ENCODE results near the gene PSMB3. TPM values are rescaled to one million over a fixed set of nuclear protein-coding genes. Genes with fewer than 3 reads are reported as not detected.

PSMB3 gene
- total and polyA plus RNA-seq, 2 experiments from 2014 or later, result 166 to 379 TPM

DNA sequence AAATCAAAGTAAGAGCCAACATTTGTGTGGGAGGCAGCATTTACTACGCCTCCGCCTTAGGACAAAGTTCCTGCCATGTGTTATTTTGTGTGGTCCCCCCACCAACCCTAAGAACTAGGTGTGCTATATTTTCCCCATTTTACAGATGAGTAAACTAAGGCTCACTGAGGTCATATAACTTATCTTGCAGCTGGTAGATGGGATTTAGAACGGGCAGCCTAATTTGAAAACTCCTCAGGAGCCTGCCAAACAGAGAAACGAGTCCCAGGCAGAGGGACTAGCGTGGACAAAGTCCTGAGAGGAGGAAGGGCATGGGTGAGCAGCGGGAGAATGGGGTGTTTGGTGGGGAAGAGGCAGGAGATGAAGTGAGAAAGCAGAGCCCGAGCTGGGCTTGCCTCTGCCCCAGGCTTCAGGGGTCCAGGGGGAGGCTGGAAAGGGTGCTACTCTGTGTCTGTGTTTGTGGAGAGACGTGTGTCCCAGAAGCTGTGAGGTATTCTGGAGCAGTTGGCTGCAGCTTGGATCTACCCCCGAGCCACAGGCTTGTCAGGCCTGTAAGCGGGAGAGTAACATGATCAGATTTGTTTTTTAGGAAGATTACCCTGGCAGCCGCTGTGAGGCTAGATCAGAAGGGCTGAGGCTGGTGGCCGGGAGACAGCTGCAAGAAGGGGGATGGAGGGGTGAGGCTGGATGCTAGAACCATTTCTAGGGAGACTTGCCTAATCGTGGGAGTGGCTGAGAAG is 42.5 kb upstream of the PSMB3 start:
- Histone ChIP-seq H3K36me3 (peaks cover 10% of the 10 kb centered on the region), H3K9me3 (ENCODE audit: low read depth) (no peaks in the 10 kb centered on the region), H3K27me3 (no peaks in the 10 kb centered on the region), H3K4me3 (no peak overlapping the region), H3K27ac (no peak overlapping the region), H3K4me1 (ENCODE audit: low read depth) (peaks cover 17% of the 10 kb centered on the region)
- no peak for DNase-seq (ENCODE audit: low read depth in 1 of 2, low spot score in 1 of 2)
- TF ChIP-seq, protein P1, sequence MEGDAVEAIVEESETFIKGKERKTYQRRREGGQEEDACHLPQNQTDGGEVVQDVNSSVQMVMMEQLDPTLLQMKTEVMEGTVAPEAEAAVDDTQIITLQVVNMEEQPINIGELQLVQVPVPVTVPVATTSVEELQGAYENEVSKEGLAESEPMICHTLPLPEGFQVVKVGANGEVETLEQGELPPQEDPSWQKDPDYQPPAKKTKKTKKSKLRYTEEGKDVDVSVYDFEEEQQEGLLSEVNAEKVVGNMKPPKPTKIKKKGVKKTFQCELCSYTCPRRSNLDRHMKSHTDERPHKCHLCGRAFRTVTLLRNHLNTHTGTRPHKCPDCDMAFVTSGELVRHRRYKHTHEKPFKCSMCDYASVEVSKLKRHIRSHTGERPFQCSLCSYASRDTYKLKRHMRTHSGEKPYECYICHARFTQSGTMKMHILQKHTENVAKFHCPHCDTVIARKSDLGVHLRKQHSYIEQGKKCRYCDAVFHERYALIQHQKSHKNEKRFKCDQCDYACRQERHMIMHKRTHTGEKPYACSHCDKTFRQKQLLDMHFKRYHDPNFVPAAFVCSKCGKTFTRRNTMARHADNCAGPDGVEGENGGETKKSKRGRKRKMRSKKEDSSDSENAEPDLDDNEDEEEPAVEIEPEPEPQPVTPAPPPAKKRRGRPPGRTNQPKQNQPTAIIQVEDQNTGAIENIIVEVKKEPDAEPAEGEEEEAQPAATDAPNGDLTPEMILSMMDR (IDR thresholded peaks at IDR 0.05; ENCODE audit: low read depth, low read length), result no peak

DNA sequence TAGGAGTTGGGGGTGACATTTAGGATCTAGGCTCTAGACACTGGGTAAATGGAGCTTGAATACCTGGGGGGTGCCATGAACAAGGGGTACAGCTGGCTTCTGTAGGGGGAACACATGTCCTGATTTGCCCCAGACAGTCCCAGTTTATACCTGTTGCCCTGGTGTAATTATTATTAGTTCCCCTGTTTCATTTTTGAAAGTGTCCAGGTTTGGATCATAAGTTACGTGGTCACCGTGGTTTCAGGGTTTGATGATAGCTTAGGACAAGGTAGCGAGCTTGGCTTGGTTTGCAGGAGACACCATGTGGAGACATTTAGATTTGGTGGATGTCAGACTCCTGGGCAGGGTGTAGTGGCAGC is 42.0 kb upstream of the PSMB3 start:
- peaks cover 10% of the 10 kb centered on the region for H3K36me3 ChIP-seq
- H3K9me3 ChIP-seq (ENCODE audit: low read depth), result no peaks in the 10 kb centered on the region
- no peak overlapping the region for H3K4me3 ChIP-seq
- peaks cover 17% of the 10 kb centered on the region for H3K4me1 ChIP-seq (ENCODE audit: low read depth)
- TF ChIP-seq, protein P1 (IDR thresholded peaks at IDR 0.05; ENCODE audit: low read depth, low read length), result no peak
- DNase-seq (ENCODE audit: low read depth in 1 of 2, low spot score in 1 of 2), result no peak
- H3K27ac ChIP-seq, result no peak overlapping the region
- no peaks in the 10 kb centered on the region for H3K27me3 ChIP-seq

DNA sequence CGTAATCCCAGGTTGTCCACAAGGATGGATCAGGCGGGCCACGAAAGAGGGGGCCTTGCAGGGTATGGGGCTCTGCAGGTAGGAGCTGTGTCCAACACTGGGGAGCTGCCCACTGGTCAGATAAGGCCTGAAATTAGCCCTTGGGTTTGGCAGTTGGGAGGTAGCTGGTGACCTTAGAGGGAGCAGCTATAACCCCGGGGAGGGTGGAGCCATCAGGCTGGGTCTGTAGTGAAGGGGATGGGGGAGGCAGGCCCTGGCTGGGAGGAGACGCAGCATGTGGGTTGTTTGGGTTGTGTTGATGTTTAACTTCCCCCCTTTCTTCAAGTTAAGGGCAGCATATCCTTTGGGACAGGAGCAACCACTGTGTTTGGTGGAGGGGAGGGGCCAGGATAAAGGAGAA is 41.6 kb upstream of the PSMB3 start:
- TF ChIP-seq, protein P1 (IDR thresholded peaks at IDR 0.05; ENCODE audit: low read depth, low read length), result no peak
- Histone ChIP-seq H3K36me3 (peaks cover 10% of the 10 kb centered on the region), H3K4me3 (no peak overlapping the region), H3K9me3 (ENCODE audit: low read depth) (no peaks in the 10 kb centered on the region), H3K27ac (no peak overlapping the region), H3K27me3 (no peaks in the 10 kb centered on the region), H3K4me1 (ENCODE audit: low read depth) (peaks cover 17% of the 10 kb centered on the region)
- DNase-seq (ENCODE audit: low read depth in 1 of 2, low spot score in 1 of 2), result no peak

DNA sequence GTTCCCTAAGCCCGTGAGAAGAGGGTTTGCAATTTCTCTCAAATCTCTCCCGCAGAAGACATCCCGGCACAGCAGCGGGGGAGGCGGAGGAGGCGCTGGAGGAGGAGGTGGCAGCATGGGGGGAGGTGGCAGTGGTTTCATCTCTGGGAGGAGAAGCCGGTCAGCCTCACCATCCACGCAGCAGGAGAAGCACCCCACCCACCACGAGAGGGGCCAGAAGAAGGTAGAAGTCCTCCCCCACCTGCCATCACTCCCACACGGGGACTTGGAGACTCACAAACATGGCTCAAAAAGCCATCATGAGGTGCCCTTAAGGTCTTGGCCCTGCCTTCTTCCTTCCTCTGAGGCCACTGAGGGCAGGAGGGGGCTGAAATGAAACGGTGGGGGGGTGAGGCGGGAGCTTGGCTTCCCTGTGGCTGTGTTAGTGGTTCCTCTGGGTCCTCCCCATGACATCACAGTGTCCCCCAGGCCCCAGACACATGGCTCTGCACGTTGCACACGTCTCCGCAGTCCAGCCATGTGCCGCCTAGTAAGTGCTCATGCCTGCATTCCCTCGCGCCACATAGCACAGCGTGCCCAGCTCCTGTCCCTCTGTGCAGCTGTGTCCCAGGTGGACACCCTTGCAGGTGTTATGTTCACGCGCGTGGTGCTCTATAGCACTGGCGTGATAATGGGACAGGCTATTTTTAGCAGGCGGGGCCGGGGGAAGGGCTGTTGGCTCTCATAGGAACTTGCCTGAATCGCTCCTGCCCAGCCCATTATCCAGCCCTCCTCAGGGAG is 40.6 kb upstream of the PSMB3 start:
- Histone ChIP-seq H3K27ac (no peak overlapping the region), H3K36me3 (peaks cover 15% of the 10 kb centered on the region), H3K4me3 (no peak overlapping the region), H3K4me1 (ENCODE audit: low read depth) (peaks cover 17% of the 10 kb centered on the region), H3K27me3 (no peaks in the 10 kb centered on the region), H3K9me3 (ENCODE audit: low read depth) (no peaks in the 10 kb centered on the region)
- peak in 1 of 2 donors; percentile 58 for DNase-seq (ENCODE audit: low read depth in 1 of 2, low spot score in 1 of 2)
- TF ChIP-seq, protein P1 (IDR thresholded peaks at IDR 0.05; ENCODE audit: low read depth, low read length), result no peak

DNA sequence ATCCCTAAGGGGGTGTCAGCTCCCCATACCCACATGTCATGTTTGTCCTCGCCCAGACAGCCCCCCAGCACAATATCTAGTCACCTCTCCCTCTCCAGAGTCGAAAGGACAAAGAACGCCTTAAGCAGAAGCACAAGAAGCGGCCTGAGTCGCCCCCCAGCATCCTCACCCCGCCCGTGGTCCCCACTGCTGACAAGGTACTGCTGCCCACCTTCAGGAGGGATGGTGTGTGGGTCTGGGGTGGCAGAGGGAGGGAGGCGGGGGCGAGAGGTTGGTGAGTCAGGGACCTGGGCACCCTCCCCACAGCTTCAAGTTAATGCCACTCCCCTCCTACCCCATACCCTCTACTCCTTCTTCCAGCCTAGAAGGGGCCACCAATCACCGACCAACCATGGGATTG is 39.9 kb upstream of the PSMB3 start:
- peaks cover 17% of the 10 kb centered on the region for H3K4me1 ChIP-seq (ENCODE audit: low read depth)
- TF ChIP-seq, protein P1 (IDR thresholded peaks at IDR 0.05; ENCODE audit: low read depth, low read length), result no peak
- no peaks in the 10 kb centered on the region for H3K27me3 ChIP-seq
- no peaks in the 10 kb centered on the region for H3K9me3 ChIP-seq (ENCODE audit: low read depth)
- peaks cover 15% of the 10 kb centered on the region for H3K36me3 ChIP-seq
- no peak overlapping the region for H3K4me3 ChIP-seq
- no peak overlapping the region for H3K27ac ChIP-seq
- no peak for DNase-seq (ENCODE audit: low read depth in 1 of 2, low spot score in 1 of 2)

Measured in cardiac muscle cell (in vitro differentiated cells and primary cell).